Measurements from ENCODE around the gene THSD8. TPM values are rescaled to one million over a fixed set of nuclear protein-coding genes. Genes with fewer than 3 reads are reported as not detected.

THSD8 gene
- total RNA-seq, 1 donor from 2014 or later: not detected

GRCh38 chr19:12779162-12779993, 22.5 kb upstream of the THSD8 start:
- DNase-seq (ENCODE audit: low read depth): peak; percentile 64

GRCh38 chr19:12782174-12782423, 19.8 kb upstream of the THSD8 start:
- DNase-seq (ENCODE audit: low read depth): no peak

GRCh38 chr19:12782424-12783290, 19.2 kb upstream of the THSD8 start:
- DNase-seq (ENCODE audit: low read depth): peak; percentile 56

- DNase-seq (ENCODE audit: low read depth): no peak
Observed at GRCh38 chr19:12783291-12783848, 18.5 kb upstream of the THSD8 start.

- DNase-seq (ENCODE audit: low read depth): no peak
Observed at GRCh38 chr19:12783849-12784393, 17.9 kb upstream of the THSD8 start.

- DNase-seq (ENCODE audit: low read depth): no peak
Observed at GRCh38 chr19:12784394-12784870, 17.4 kb upstream of the THSD8 start.

- no peak for DNase-seq (ENCODE audit: low read depth)
Observed at GRCh38 chr19:12784871-12785430, 16.9 kb upstream of the THSD8 start.

- DNase-seq (ENCODE audit: low read depth): no peak
Observed at GRCh38 chr19:12785431-12786031, 16.3 kb upstream of the THSD8 start.

- DNase-seq (ENCODE audit: low read depth): no peak
Observed at GRCh38 chr19:12786141-12786870, 15.6 kb upstream of the THSD8 start.

- DNase-seq (ENCODE audit: low read depth): no peak
Observed at GRCh38 chr19:12786952-12787351, 14.9 kb upstream of the THSD8 start.

- no peak for DNase-seq (ENCODE audit: low read depth)
Observed at GRCh38 chr19:12787458-12787857, 14.4 kb upstream of the THSD8 start.

GRCh38 chr19:12788042-12788681, 13.7 kb upstream of the THSD8 start:
- no peak for DNase-seq (ENCODE audit: low read depth)

GRCh38 chr19:12788682-12789097, 13.2 kb upstream of the THSD8 start:
- peak; percentile 66 for DNase-seq (ENCODE audit: low read depth)

GRCh38 chr19:12789098-12789903, 12.6 kb upstream of the THSD8 start:
- DNase-seq (ENCODE audit: low read depth): no peak

GRCh38 chr19:12789904-12790619, 11.8 kb upstream of the THSD8 start:
- peak; percentile 81 for DNase-seq (ENCODE audit: low read depth)

- DNase-seq (ENCODE audit: low read depth): no peak
Observed at GRCh38 chr19:12790628-12791344, 11.1 kb upstream of the THSD8 start.

GRCh38 chr19:12791345-12792050, 10.4 kb upstream of the THSD8 start, which contains the start of gene JUNB:
TSS of gene JUNB (plus strand) at chr19:12791486. CDS start at chr19:12791772, 286 bp downstream.
- DNase-seq (ENCODE audit: low read depth): peak; percentile 88
